Muscle of leg (tissue), 11 donors: ENCODE measurements around the gene SLC22A14. TPM values are rescaled to one million over a fixed set of nuclear protein-coding genes. Genes with fewer than 3 reads are reported as not detected.

ENCODE experiments used
- DNase-seq: peaks from one replicate; pipeline ENCODE4 v3.0.0; 2013
- H3K27ac ChIP-seq: one replicate; pipeline ENCODE4 v1.5.1; 2013; ENCODE audit warnings: mild to moderate bottlenecking, low read length, control low read depth
- H3K27me3 ChIP-seq: one replicate; pipeline ENCODE4 v1.6.1; 2013; ENCODE audit warnings: low read length; ENCODE audit not compliant: control insufficient read depth, insufficient read depth
- H3K36me3 ChIP-seq: one replicate; pipeline ENCODE4 v1.6.1; 2013; ENCODE audit warnings: low read length; ENCODE audit not compliant: control insufficient read depth, insufficient read depth
- H3K4me1 ChIP-seq: one replicate; pipeline ENCODE4 v1.6.1; 2013; ENCODE audit warnings: low read length; ENCODE audit not compliant: control insufficient read depth, insufficient read depth
- H3K4me3 ChIP-seq: one replicate; pipeline ENCODE4 v1.5.1; 2013; ENCODE audit warnings: low read length, control low read depth
- H3K9me3 ChIP-seq: replicated peaks from 2 replicates; pipeline ENCODE4 v1.6.1; 2013; ENCODE audit warnings: low read depth, low read length; ENCODE audit not compliant: control insufficient read depth
- WGBS: methylation state at CpG from one replicate; pipeline ENCODE4 v1.1.5; 2013; ENCODE audit warnings: missing lambda C conversion rate; ENCODE audit not compliant: insufficient coverage; 5-methylcytosine and 5-hydroxymethylcytosine counted together
- polyA plus RNA-seq, 8 donors: library from polyadenylated mRNA; unstranded; fragments of 120-200 nt; gene quantifications; one replicate each; pipeline versions ENCODE4 v1.2.1 to v1.2.3, GENCODE V29; 2013; ENCODE audit warnings: inconsistent platforms in 1 of 8, low replicate concordance in 1 of 8; ENCODE audit not compliant: insufficient read length in 8 of 8, insufficient read depth in 1 of 8
- total RNA-seq: library from RNA; stranded (reverse); fragments of 120-200 nt; gene quantifications from one replicate; pipeline ENCODE4 v1.2.4, GENCODE V29; 2013

Gene SLC22A14
- total and polyA plus RNA-seq, 9 donors: 0.09 to 0.25 (median 0.18) TPM

GRCh38 chr3:38354588-38355330 is 72.7 kb downstream of the SLC22A14 start:
- peak; percentile 56 for DNase-seq
- H3K4me1 ChIP-seq: no peaks in the 10 kb centered on the region
- no peaks in the 10 kb centered on the region for H3K27me3 ChIP-seq
- H3K27ac ChIP-seq: no peak overlapping the region
- WGBS: no CpG with 5 or more reads among the region's 4 CpGs
- H3K9me3 ChIP-seq: no peaks in the 10 kb centered on the region
- H3K36me3 ChIP-seq: peaks cover 4% of the 10 kb centered on the region
- H3K4me3 ChIP-seq: no peak overlapping the region

GRCh38 chr3:38359038-38359437 is 76.9 kb downstream of the SLC22A14 start:
- DNase-seq: no peak
- WGBS: 96% methylated on average over 5 of the region's 6 CpGs
- H3K36me3 ChIP-seq: peaks cover 4% of the 10 kb centered on the region
- H3K4me1 ChIP-seq: no peaks in the 10 kb centered on the region
- no peak overlapping the region for H3K27ac ChIP-seq
- H3K27me3 ChIP-seq: no peaks in the 10 kb centered on the region
- no peaks in the 10 kb centered on the region for H3K9me3 ChIP-seq
- H3K4me3 ChIP-seq: no peak overlapping the region

- 100% methylated on average over 3 of the region's 3 CpGs for WGBS
- Histone ChIP-seq H3K27ac (no peak overlapping the region), H3K4me1 (no peaks in the 10 kb centered on the region), H3K27me3 (no peaks in the 10 kb centered on the region), H3K9me3 (no peaks in the 10 kb centered on the region), H3K4me3 (no peak overlapping the region), H3K36me3 (peaks cover 14% of the 10 kb centered on the region)
- DNase-seq: no peak
Measured at GRCh38 chr3:38360345-38360744, 78.3 kb downstream of the SLC22A14 start.

GRCh38 chr3:38361496-38361895 is 79.4 kb downstream of the SLC22A14 start:
- DNase-seq: no peak
- Histone ChIP-seq H3K9me3 (no peaks in the 10 kb centered on the region), H3K27me3 (no peaks in the 10 kb centered on the region), H3K27ac (no peak overlapping the region), H3K4me3 (no peak overlapping the region), H3K36me3 (peaks cover 22% of the 10 kb centered on the region), H3K4me1 (no peaks in the 10 kb centered on the region)
- 75% methylated on average over 4 of the region's 4 CpGs for WGBS

GRCh38 chr3:38362825-38363224 is 80.7 kb downstream of the SLC22A14 start:
- no peak for DNase-seq
- Histone ChIP-seq H3K27me3 (no peaks in the 10 kb centered on the region), H3K27ac (no peak overlapping the region), H3K4me1 (no peaks in the 10 kb centered on the region), H3K9me3 (no peaks in the 10 kb centered on the region), H3K36me3 (peaks cover 26% of the 10 kb centered on the region), H3K4me3 (no peak overlapping the region)
- WGBS: no CpG with 5 or more reads among the region's 9 CpGs

GRCh38 chr3:38364721-38365400 is 82.8 kb downstream of the SLC22A14 start:
- Histone ChIP-seq H3K36me3 (peaks cover 30% of the 10 kb centered on the region), H3K4me3 (no peak overlapping the region), H3K27me3 (no peaks in the 10 kb centered on the region), H3K27ac (no peak overlapping the region), H3K4me1 (no peaks in the 10 kb centered on the region), H3K9me3 (no peaks in the 10 kb centered on the region)
- 91% methylated on average over 5 of the region's 6 CpGs for WGBS
- DNase-seq: no peak

- Histone ChIP-seq H3K4me3 (no peak overlapping the region), H3K4me1 (no peaks in the 10 kb centered on the region), H3K9me3 (no peaks in the 10 kb centered on the region), H3K27me3 (no peaks in the 10 kb centered on the region), H3K27ac (no peak overlapping the region), H3K36me3 (peaks cover 38% of the 10 kb centered on the region)
- DNase-seq: no peak
- WGBS: 90% methylated on average over 9 of the region's 13 CpGs
Measured at GRCh38 chr3:38365469-38366062, 83.5 kb downstream of the SLC22A14 start.

- Histone ChIP-seq H3K9me3 (no peaks in the 10 kb centered on the region), H3K27ac (no peak overlapping the region), H3K27me3 (no peaks in the 10 kb centered on the region), H3K4me3 (no peak overlapping the region), H3K36me3 (peaks cover 41% of the 10 kb centered on the region), H3K4me1 (no peaks in the 10 kb centered on the region)
- 80% methylated on average over 1 of the region's 3 CpGs for WGBS
- DNase-seq: no peak
Measured at GRCh38 chr3:38366082-38366481, 84.0 kb downstream of the SLC22A14 start.

GRCh38 chr3:38367779-38368178 is 85.7 kb downstream of the SLC22A14 start:
- Histone ChIP-seq H3K4me1 (no peaks in the 10 kb centered on the region), H3K27ac (no peak overlapping the region), H3K4me3 (no peak overlapping the region), H3K27me3 (no peaks in the 10 kb centered on the region), H3K9me3 (no peaks in the 10 kb centered on the region), H3K36me3 (peaks cover 44% of the 10 kb centered on the region)
- 13% methylated on average over 1 of the region's 3 CpGs for WGBS
- peak; percentile 17 for DNase-seq
